NCI-H748 (cell line): ENCODE data around the gene CLEC4G.
"Not testable (repeated sequence)": the region's sequence is repeated elsewhere in the genome, so short reads cannot be mapped to it uniquely, and the experiment has no call there.

ENCODE experiments used
- DNase-seq: peaks from one replicate; lab custom pipeline; 2025; ENCODE audit not compliant: unreplicated experiment; lab: John Stamatoyannopoulos, UW

Gene CLEC4G, protein sequence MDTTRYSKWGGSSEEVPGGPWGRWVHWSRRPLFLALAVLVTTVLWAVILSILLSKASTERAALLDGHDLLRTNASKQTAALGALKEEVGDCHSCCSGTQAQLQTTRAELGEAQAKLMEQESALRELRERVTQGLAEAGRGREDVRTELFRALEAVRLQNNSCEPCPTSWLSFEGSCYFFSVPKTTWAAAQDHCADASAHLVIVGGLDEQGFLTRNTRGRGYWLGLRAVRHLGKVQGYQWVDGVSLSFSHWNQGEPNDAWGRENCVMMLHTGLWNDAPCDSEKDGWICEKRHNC

GRCh38 chr19:7732045-7732444 lies at the start of gene CLEC4G:
Gene CLEC4G (minus strand): TSS chr19:7732110. CDS start chr19:7732102, 8 bp downstream.
- no peak for DNase-seq

GRCh38 chr19:7781157-7781556 lies 49.2 kb upstream of the CLEC4G start:
- DNase-seq = no peak

DNA sequence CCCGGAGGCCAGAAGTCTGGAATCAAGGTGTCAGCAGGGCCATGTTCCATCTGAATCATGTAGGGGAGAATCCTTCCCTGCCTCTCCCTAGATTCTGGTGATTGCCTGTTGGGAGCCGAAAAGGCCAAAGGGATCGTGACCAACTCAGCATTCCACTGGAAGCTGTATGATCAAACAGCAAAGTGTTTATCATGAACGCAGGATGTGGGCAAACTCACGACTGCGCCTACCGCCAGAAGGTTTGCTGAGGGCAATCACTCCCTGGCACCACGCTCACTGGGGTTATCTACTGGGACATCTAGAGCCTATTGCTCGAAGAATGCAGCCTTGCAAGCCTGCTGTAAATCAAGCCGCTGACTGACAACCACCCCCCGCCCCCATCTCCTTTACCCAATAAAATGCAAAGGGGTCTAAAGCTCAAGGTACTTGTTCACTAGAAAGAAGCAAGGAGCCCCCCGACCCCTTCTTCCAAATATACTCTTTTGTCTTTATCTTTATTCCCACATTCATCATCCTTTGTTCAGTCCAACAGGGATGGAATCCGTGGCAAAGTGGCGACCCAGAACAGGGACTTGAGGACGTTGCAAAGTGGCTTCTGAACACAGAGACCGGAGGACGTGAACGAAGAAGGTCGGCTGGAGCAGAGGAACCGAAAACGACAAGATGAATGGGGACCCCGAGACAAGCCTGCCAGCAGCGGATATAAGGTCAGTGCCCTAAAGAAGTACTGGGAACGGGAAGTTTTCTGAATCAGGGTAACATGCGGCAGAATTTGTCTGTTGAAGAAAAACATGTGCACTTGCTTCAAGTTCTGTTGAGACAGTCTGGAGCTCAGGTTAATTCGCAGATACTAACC lies 47.9 kb upstream of the CLEC4G start:
- no peak for DNase-seq

DNA sequence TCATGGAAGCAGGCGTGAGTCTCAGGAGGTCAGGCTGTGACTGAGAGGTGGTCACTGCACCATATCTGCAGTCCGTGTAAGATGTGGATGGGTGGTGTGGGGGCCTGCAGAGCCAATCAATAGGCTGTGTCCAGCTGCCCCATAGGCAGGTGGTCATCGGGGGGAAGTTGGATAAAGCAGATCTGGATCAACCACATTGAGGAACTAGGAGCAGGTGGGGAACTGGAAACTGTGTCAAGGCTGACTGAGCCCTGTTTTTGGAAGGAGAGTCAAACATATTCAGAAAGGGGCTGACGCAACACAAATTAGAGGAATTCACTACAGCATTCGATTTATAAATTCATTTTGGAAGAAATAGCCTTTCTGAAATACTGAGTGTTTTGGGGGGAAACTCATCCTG lies 46.2 kb upstream of the CLEC4G start:
- no peak for DNase-seq

DNA sequence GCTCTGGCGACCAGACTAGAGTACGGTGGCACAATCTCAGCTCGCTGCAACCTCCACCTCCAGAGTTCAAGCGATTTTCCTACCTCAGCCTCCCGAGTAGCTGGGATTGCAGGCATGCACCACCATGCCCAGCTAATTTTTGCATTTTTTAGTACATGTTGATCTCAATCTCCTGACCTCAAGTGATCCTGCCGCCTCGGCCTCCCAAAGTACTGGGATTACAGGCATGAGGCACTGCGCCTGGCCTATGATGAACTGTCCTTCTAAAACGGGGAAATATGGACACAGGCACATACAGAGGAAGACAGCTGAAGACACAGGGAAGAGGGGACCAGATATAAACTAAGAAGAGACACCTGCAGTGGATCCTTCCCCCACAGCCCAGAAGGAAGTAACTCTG lies 43.9 kb upstream of the CLEC4G start:
- DNase-seq = no peak

- DNase-seq = no peak
Measured at GRCh38 chr19:7773841-7774240, 41.9 kb upstream of the CLEC4G start.

- DNase-seq = no peak
Measured at GRCh38 chr19:7772752-7773291, 40.9 kb upstream of the CLEC4G start.

DNA sequence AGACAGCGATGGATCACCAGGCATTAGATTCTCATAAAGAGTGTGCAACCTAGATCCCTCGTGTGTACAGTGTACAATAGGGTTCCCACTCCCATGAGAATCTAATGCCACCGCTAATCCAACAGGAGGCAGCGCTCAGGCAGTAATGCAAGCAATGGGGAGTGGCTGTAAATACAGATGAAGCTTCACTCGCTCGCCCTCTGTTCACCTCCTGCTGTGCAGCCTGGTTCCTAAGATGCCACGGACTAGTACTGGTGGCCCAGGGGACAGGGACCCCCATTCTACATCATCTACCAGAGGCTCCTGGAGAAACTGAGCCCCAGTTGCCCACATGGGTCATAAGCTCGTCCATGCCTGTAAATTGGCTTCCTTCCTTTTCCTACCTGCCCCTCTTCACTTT lies 39.2 kb upstream of the CLEC4G start:
- DNase-seq = peak; percentile 16

GRCh38 chr19:7769171-7769570 lies 37.3 kb upstream of the CLEC4G start:
- no peak for DNase-seq

- DNase-seq = no peak
Measured at GRCh38 chr19:7767487-7767886, 35.6 kb upstream of the CLEC4G start.

DNA sequence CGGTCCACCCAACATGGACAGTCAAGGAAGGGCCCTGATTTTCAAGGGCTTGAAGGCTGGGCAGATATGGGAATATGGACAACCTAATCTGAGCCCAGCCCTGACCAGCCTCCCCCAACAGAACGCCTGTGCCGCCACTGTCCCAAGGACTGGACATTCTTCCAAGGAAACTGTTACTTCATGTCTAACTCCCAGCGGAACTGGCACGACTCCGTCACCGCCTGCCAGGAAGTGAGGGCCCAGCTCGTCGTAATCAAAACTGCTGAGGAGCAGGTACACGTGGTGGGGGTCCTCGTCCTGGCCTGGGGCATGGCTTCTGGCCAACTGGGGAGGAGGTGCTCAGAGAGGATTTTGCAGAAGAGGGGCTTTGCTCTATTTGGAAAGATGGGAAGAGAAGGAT lies 34.6 kb upstream of the CLEC4G start:
- DNase-seq = no peak

DNA sequence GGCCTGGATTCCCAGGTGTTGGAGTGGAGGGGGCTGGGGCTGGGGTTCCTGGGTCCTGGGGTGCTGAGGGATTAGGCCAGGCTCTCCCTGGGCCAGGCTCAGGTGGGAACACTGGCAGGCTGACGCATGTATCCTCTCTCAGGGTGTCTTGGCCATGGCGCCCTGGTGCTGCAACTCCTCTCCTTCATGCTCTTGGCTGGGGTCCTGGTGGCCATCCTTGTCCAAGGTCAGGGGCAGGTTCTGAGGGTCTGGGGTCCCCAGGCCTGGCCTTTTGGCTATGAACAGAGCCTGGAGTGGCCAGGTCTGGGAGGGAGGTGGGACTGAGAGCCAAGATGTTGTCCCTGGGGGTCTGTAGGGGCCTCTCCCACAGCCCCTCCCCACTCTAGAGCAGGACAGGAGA lies 33.1 kb upstream of the CLEC4G start:
- DNase-seq = not testable (repeated sequence)

GRCh38 chr19:7764157-7764556 lies 32.2 kb upstream of the CLEC4G start:
- not testable (repeated sequence) for DNase-seq

- no peak for DNase-seq
Measured at GRCh38 chr19:7763696-7764095, 31.8 kb upstream of the CLEC4G start.

DNA sequence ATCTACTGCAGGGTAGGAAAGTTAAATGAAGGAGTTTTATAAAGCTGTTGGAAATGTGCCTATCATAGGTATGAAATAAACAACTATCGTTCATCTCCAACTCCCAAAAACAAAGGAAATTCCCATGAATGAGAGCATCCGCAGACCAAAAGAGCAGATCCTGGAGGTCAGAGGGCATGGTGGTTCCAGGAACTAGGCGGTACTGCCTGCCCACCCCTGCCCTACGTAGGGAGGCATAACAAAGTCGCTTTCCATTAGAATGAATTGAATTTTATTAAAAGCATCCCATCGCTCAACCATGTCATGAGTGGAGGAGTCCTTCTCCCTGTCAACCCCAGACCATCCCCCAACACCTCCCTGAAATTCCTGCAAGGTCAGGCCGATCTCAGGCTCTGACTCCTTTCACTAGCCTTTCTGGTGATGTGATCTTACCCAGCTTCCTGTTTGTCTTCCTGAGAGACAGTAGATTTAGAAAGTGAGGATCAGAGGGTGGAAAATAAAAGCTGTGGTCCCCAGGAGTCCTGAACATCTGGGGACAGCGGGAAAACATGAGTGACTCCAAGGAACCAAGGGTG lies 30.9 kb upstream of the CLEC4G start, which contains the start of gene CLEC4M:
Gene CLEC4M (plus strand): TSS at position 525 of the 575 bp plus-strand sequence. CDS start 24 bp downstream, at position 549.
- DNase-seq = no peak

DNA sequence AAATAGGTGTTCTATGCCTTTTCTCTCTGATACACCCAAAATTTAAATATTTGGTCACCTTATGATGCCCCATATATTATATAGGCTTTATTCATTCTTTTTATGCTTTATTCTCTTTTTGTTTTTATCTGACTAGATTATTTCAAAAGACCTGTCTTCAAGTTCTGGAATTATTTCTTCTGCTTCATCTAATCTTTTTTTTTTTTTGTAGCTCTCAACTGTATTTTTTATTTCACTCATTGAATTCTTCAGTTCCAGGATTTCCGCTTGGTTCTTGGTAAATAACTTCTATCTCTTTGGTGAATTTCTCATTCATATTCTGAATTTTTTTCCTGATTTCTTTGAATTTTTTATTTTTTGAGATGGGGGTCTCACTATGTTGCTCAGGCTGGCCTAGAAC lies 27.2 kb upstream of the CLEC4G start:
- no peak for DNase-seq

DNA sequence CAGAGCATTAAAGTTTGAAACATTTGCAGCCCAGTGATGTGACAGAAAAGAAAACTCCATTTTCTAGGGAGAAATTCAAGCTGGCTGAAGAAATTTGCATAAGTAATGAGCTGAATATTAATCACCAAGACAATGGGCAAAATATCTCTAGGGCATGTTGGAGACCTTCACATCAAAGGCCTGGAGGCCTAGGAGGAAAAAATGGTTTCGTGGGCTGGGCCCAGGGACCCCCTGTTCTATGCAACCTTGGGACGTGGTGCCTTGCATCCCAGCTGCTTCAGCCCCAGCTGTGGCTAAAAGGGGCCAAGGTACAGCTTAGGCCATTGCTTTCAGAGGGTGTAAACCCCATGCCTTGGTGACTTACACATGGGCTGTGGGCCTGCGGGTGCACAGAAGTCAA lies 25.4 kb upstream of the CLEC4G start:
- no peak for DNase-seq

DNA sequence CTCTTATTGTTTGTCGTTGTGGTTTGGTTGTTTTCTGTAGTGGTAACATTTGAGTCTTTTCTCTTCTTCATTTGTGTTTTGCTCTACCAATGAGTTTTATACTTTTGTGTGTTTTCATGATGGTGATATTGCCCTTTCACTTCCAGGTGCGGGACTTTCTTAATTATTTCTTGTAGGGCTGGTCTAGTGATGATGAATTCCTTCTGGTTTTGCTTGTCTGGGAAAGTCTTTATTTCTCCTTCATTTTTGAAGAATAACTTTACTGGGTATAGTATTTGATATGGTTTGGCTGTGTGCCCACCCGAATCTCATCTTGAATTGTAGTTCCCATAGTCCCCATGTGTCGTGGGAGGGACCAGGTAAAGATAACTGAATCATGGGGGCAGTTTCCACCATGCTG lies 24.3 kb upstream of the CLEC4G start:
- DNase-seq = no peak

DNA sequence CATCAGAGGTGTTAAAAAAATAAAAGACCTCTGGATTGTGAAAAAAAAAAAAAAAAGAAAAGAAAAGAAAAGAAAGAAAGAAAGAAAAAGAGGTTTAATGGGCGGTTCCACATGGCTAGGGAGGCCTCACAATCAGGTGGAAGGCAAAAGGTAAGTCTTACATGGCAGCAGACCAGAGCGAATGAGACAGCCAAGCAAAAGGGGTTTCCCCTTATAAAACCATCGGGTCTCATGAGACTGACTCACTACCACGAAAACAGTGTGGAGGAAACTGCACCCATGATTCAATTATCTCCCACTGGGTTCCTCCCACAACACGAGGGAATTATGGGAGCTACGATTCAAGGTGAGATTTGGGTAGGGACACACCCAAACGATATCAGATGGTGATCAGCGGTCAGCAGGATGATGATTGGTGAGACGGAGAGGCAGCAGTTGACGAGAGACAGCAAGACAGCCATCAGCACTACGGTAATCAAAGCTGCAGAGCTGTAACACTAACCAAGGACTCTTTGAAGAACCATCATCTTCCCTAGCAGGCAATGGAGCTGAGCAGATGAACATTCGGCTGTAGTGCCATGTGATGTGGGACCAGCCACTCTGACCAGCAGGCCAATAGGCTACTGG lies 19.4 kb upstream of the CLEC4G start:
- no peak for DNase-seq

DNA sequence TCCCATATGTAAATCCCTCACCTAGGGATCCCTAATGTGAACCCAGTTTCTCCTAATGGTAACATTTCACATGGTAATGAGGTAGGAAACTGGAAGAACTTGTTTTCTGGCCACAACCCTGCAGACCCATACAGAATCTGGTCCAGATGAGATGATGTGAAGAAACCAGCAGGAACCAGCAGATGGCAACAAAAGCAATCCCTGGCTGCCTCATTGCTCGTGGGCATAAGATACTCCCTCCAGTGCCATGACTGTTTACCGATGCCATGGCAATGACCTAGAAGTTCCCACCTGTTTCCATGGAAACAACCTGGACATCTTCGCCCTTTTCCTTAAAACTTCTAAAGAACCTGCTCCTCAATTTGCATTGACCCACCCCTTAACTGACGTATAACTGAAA lies 16.8 kb upstream of the CLEC4G start:
- DNase-seq = peak; percentile 68

DNA sequence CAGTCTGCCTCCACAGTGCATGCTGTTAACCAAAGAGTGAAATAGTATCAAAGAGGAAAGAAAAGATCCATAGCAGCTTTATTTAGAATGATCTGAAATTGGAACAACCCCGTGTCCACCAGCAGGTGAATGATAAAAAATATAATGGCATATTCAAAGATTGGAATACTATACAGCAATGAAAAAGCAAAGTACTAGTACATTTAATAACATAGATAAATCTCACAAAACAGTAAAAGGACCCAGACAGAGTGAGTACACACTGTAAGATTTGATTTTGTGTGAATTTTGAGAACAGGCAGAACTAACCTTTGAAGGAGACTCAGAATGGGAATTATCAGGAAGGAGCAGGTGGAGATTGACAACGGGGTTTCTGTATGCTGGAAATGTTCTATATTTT lies 16.3 kb upstream of the CLEC4G start:
- no peak for DNase-seq
